GM18505 (cell line): Measurements from ENCODE around the gene PPIP5K2.
"Not testable (repeated sequence)": the region's sequence is repeated elsewhere in the genome, so short reads cannot be mapped to it uniquely, and the experiment has no call there.

ENCODE experiments used
- ATAC-seq: cut with Tn5 transposase; IDR thresholded peaks from one replicate; pipeline ENCODE4 v1.9.1; 2021; ENCODE audit not compliant: unreplicated experiment
- POLR2A ChIP-seq: IDR thresholded peaks from 4 replicates; pipeline ENCODE4 v1.6.1; 2011; ENCODE audit warnings: borderline replicate concordance; ENCODE audit not compliant: insufficient read depth, insufficient read length; ENCODE audit errors: extremely low read depth

Gene PPIP5K2

DNA sequence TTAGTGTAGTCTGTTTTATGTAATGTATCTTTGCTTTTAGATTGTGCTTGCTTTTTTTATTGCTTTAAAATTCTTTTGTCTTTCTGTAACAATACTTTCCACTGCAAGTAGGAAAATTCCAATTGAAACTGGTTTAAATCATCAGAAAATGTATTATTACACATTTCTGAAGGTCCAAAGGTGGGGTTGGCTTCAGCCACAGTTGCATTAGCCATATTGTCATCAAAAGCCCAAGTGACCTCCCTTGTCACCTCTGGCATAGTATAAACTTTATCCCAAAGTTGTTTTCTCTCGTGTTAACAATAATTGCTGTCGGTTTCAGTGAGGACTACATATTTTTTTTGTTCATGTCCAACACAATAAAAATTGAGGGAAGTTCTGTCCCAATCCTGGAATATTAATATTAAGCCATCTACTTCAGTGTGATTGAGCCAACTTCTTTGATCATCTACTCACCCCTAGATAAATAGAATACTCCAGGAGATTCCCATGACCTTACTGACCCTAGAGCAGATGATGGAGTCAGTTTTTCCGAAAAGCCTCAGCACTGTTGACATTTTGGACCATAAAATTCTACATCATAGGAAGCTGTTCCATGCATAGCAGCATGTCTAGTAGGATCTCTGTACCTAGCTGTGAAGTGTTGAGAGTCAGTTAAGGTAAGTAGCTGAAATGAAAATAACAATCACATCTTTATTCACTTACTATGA lies 86.0 kb downstream of the PPIP5K2 start:
- no peak for TF ChIP-seq POLR2A

DNA sequence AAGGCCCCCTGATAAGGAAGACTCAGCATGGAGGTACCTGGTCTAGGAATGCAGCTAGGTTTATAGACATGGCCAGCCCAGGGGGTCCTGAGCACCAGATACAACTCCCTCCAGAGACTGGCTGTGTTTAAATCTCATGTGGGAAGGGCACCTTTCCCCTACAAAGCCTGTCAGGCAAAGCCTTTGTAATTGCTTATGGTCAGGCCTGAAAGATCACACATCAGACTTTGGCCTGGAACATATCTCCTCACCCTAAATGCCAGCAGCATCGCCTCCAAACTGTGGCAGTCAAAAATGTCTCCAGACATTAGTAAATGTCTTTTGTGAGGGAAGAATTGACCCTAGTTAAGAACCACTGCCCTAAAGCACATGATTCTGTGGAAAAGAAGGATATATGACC lies 86.9 kb downstream of the PPIP5K2 start:
- ATAC-seq = no peak

More for the DNA sequence above, 86.0 kb downstream of the PPIP5K2 start:
- ATAC-seq = no peak

DNA sequence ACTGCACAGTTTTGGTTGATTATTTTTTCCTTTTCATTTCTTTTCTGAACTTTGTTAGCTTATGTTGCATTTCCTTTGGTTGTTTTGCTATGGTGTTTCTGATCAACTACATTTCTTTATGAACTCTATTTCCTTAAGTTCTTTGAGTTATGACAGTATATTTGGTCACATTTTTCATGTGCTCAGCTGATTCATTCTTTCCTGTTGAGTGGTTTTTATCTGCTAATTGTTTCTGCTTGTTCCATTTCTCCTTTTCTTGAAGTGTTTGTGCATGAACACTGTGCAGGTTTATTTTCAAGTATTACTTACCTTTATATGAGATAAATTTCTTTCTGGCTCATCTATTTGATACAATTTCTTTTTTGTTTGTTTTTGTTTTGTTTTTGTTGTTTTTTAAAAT lies 87.6 kb downstream of the PPIP5K2 start:
- no peak for TF ChIP-seq POLR2A
- no peak for ATAC-seq

More for the DNA sequence above, 86.9 kb downstream of the PPIP5K2 start:
- TF ChIP-seq POLR2A = no peak

DNA sequence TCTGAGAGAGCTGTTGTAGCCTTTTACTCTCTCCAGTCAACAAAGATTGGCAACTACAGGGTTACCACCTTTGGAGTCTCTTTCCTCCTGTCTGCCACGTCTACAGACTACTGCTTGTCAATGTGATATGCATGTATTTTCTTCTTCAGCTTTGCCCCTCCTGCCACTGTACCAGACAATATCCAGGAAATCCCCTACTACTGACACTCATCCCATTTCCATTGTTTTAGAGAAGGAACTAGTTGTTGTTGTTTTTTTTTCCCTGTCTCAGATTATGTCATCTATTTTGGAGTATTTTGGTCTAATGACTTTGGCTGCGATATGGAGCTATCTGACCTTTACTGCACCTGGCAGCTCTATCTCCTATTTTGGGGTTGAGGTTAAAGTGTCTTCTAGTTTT lies 88.4 kb downstream of the PPIP5K2 start:
- no peak for TF ChIP-seq POLR2A
- ATAC-seq = no peak

DNA sequence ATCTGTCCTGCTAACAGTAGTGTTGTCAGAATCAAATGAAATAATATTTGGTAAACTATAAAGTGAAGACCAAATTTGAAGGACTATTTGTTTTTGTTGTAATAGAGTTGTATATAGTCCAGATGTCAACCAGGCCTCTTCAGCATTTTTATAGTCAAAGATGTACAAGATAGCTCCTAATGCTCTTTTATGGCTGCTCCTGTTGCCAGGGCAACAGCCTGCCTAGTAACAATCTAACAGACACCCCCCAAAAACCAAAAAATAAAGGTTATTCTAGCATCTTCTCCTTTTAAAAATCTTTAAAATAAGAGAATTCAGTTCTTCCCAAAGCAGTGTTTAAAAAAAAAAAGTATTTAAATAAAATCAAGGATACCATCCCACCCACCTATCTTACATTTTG lies 89.0 kb downstream of the PPIP5K2 start:
- no peak for TF ChIP-seq POLR2A

DNA sequence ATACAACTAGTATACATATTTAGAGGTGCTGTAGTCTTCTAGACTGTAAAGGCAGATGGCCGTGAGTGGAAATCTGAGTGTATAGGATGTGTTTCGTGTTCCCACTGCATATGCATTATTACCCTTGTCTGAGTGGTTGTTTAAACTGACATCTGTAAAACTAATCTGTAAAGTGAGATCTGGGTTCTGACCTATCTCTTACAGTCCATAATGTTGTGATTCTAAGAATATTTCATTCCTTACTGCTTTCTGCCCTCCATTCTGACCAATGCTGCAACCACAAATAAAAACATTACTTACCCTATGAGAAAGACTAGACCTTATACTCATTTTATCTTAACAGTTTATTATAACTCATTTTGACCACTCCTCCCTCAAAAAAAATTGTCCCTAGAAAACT lies 90.9 kb downstream of the PPIP5K2 start:
- TF ChIP-seq POLR2A = no peak
- no peak for ATAC-seq

More for the DNA sequence above, 89.0 kb downstream of the PPIP5K2 start:
- ATAC-seq = no peak

DNA sequence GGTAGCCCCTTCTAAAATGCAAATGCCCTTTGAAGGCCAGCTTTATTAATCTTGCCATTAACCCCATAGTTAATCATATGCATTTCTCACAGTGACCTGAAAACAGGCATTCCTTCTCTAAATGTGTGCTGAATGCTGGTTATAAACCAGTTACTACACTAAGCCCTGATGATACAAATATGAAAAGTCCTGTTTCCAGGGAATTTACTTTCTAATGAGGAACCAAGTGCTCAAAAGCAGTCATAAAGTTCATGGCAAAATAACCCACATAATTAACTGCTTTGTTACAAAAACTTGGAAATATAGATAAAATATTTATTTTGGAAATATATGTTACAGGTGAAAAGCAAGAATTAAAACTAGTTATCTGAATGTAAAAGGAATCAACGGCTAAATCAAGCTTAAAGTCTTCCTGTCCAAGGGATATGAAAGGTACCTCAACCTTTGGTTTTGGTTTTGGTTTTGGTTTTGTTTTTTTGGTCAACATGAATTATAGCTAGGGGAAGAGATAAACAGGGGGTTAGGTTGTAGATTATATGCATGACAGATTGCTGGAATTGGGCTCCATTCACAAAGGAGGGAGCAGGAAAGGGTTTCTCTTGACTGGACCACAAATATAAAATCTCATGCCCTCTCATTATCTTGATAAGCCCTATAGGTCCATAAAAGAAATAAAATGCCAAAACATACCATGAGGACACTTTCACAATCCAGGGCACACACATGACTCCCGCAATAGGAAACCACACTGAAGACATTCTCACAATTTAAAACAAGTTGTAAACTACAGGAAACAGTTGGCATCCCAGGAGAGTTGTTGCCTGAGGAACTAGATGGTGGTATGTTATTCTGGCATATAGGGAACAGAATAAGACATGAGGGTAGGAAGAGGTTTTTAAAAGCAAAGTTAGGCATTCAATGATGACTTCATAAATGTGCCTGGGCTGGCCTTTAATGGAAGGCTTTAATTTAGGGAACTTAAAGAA lies 91.8 kb downstream of the PPIP5K2 start:
- peak; percentile 77 for ATAC-seq
- TF ChIP-seq POLR2A = no peak

DNA sequence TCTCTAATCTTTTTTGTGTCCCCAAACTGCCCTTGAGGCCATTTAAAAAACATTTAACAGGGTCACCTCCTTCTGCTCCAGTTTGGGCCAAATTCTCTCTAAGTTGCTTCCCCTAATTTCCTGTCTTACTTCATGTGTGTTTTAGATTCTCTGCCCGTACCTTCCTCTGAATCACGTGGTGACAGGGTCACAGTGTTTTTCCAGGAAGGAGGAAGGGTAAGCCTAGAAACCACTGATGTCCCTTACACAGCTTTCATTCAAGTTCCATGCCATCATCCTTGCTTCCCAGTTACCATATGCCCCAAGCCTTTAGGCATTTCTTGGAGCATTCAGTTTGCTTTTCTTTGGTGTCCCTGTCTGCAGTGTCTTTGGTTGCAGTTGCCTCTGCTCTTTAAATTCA lies 96.0 kb downstream of the PPIP5K2 start:
- no peak for TF ChIP-seq POLR2A
- no peak for ATAC-seq

DNA sequence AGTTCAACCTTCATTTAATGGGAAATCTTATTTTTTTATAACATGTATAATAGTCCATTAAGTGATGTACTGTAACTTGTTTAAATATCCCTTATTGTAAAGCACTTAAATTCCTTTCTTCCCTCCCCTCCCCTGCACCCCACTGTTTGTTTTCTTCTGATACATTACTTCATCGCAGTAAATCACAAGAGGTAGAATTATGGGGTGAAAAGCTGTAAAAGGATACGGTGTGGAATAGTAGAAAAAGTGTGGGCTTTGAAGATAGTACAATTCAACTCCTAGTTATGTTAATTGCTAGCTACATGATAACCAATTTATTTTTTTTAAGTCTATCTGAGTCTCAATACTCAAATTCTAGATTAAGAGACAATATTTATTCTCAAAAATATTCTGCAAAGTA lies 96.6 kb downstream of the PPIP5K2 start:
- TF ChIP-seq POLR2A = no peak
- no peak for ATAC-seq

DNA sequence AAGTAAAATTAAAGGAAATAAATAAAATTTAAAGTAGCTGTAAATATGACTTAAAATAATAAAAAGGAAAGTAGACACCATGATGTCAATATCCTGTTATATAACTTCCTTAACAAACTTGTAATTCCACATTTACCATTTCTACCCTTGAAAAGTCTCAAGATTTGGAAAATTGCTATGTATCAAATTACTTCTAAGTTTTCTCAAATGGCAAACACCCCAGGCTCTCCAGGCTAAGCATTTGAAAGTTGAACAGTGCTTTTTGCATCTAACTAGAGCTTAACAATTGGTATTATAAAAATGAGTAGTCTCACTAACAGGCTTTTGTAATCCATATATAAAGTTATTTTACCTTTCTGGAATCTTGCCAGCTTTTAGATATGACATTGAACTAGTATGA lies 97.0 kb downstream of the PPIP5K2 start:
- ATAC-seq = no peak

DNA sequence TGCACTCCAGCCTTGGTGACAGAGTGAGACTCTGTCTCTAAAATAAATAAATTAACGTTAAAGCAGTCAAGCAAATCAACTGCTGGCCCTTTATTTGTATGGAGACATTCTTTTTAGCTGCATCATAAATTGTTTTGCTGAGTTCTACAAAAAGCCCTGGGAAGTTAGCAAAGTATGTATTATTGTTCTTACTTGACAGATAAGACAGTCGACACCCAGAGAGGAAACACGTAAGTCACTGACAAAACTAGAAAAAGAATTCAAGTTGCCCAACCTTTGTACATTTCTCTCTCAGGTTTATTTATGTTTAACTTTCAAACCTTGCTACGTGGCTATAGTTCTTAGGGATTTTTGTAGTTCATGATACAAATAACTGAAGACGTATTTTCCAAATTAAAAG lies 98.1 kb downstream of the PPIP5K2 start:
- no peak for TF ChIP-seq POLR2A
- no peak for ATAC-seq

More for the DNA sequence above, 97.0 kb downstream of the PPIP5K2 start:
- no peak for TF ChIP-seq POLR2A

DNA sequence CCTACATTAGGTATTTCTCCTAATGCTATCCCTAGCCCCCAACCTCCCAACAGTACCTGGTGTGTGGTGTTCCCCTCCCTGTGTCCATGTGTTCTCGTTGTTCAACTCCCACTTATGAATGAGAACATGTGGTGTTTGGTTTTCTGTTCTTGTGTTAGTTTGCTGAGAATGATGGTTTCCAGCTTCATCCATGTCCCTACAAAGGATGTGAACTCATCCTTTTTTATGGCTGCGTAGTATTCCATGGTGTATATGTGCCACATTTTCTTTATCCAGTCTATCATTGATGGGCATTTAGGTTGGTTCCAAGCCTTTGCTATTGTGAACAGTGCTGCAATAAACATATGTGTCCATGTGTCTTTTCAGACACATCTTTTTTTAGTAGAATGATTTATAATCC lies 99.0 kb downstream of the PPIP5K2 start:
- ATAC-seq = not testable (repeated sequence)

DNA sequence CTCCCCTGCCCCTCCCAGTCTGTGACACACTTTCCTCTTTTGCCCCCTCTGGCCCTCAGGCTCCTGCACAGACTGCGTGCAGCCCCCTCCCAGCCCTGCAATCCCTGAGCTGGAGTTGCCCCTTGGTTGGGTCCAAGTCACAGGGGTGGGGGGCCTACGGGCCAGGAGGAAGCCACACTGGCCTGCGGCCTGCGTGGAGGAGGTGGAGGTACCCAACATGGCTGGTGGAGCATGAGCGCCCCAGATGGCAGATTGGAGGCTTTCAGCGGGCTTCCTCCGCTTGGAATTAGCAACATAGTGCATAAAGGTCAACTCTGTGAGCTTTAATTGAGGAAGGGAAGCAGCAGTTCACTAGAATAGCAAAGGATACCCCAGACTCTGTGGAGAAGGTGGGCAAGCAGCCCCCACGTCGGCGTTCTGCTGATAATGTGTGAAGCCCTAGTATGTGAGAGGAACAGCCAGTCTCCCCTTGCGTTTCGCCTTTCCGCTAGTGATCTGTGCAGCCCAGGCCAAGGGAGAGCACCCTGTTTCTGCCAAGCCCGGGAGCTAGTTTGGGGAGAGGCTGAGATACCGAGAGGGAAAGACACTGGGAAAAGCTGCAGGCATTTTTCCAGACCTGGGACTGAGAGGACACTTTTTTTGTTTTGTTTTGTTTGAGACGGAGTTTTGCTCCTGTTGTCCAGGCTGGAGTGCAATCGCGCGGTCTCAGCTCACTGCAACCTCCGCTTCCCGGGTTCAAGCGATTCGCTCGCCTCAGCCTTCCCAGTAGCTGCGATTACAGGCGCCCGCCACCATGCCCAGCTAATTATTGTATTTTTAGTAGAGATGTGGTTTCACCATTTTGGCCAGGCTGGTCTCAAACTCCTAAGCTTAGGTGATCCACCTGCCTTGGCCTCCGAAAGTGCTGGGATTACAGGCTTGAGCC lies 103.2 kb downstream of the PPIP5K2 start:
- no peak for ATAC-seq
- TF ChIP-seq POLR2A = no peak
